Ishikawa (cell line): ENCODE results near the gene KIF26B.

ENCODE experiments used
- CEBPB ChIP-seq: IDR thresholded peaks from 2 replicates; pipeline ENCODE4 v1.6.1; 2012
- CREB1 ChIP-seq: IDR thresholded peaks from 2 replicates; pipeline ENCODE4 v1.6.1; 2012; ENCODE audit warnings: low read depth
- EGR1 ChIP-seq: IDR thresholded peaks from 2 replicates; pipeline ENCODE4 v1.6.1; 2012
- EP300 ChIP-seq: IDR thresholded peaks from 2 replicates; pipeline ENCODE4 v1.6.1; 2012; ENCODE audit warnings: borderline replicate concordance
- FOXM1 ChIP-seq: IDR thresholded peaks from 2 replicates; pipeline ENCODE4 v1.6.1; 2012; ENCODE audit warnings: low read depth, borderline replicate concordance
- NFIC ChIP-seq: IDR thresholded peaks from 2 replicates; pipeline ENCODE4 v1.6.1; 2012
- RAD21 ChIP-seq: IDR thresholded peaks from 2 replicates; pipeline ENCODE4 v1.6.1; 2012; ENCODE audit warnings: low read depth
- TAF1 ChIP-seq: IDR thresholded peaks from 2 replicates; pipeline ENCODE4 v1.6.1; 2012; ENCODE audit warnings: low read depth, mild to moderate bottlenecking
- TCF12 ChIP-seq: IDR thresholded peaks from 2 replicates; pipeline ENCODE4 v1.6.1; 2012; ENCODE audit warnings: low read depth
- TEAD4 ChIP-seq: IDR thresholded peaks from 2 replicates; pipeline ENCODE4 v1.6.1; 2012
- YY1 ChIP-seq: IDR thresholded peaks from 2 replicates; pipeline ENCODE4 v1.6.1; 2012; ENCODE audit warnings: low read depth
- ZBTB7A ChIP-seq: IDR thresholded peaks from 2 replicates; pipeline ENCODE4 v1.6.1; 2012; ENCODE audit warnings: low read depth
- TF ChIP-seq, protein P1 (sequence below): IDR thresholded peaks from 2 replicates; pipeline ENCODE4 v1.6.1; 2012
- TF ChIP-seq, protein P2 (sequence below): IDR thresholded peaks from 2 replicates; pipeline ENCODE4 v1.6.1; 2012
- TF ChIP-seq, protein P3 (sequence below): IDR thresholded peaks from 2 replicates; pipeline ENCODE4 v1.6.1; 2012; ENCODE audit warnings: low read depth, mild to moderate bottlenecking

Gene KIF26B

DNA sequence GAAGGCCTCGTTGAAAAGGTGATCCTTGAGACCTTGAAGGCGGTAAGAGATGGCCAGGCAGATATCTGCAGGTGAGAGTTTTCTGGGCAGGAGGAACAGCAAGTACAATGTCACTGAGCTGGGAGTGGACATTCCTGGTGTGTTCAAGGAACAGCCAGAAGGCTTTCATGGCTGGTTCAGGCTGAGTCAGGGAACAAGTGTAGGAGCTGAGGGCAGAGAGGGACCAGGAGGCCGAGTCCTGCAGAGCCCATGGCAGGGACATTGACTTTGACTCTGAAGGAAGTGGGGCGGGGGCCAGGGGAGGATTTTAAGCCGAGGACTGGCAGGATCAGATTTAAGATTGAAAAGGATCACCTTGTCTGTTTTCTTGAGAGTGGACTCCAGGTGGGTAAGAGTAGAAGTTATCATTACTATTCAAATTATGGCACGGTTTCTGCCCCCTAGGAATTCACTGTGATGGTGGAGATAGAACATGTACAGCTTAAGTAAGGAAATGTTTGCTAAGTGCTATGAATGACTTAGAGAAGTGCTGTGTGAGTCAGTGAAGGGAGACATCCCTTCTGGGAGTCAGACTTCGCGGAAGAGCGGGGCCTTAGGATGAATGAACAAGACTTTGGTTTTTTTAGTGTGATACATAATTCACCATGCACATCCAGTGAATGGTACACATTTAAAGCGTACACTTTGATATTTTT lies 202.3 kb downstream of the KIF26B start:
- TF ChIP-seq EP300, result peak; percentile 61; the same call in 1 of the 2 replicates
- TF ChIP-seq TEAD4, result peak; percentile 62
- no peak; the same call in 1 of the 2 replicates for TF ChIP-seq TCF12

DNA sequence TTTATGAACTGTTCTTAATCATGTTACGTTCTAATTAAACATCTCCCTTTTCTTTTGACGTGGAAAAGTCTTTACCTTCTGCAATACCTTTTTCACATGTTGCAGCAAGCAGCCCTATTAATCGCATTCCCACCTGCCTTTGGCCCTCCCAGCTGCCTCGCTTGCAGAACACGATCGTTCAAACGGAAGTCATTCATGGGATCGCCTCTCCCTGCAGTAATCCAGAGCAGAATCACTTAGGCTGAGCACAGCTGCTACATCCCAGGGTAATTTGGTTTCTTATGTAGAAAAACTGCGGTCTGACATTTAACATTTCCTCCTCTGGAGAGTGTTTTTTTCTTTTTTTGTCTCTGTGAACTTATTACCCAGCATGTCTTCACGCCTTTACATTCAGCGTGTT lies 206.3 kb downstream of the KIF26B start:
- TF ChIP-seq YY1 (no peak), ZBTB7A (no peak), EP300 (no peak), NFIC (no peak), EGR1 (no peak), TEAD4 (no peak), RAD21 (no peak), CEBPB (no peak), FOXM1 (no peak), CREB1 (no peak), TCF12 (no peak), TAF1 (no peak)
- TF ChIP-seq, protein P1, sequence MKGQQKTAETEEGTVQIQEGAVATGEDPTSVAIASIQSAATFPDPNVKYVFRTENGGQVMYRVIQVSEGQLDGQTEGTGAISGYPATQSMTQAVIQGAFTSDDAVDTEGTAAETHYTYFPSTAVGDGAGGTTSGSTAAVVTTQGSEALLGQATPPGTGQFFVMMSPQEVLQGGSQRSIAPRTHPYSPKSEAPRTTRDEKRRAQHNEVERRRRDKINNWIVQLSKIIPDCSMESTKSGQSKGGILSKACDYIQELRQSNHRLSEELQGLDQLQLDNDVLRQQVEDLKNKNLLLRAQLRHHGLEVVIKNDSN, result no peak
- TF ChIP-seq, protein P2, sequence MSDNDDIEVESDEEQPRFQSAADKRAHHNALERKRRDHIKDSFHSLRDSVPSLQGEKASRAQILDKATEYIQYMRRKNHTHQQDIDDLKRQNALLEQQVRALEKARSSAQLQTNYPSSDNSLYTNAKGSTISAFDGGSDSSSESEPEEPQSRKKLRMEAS, result no peak
- TF ChIP-seq, protein P3, sequence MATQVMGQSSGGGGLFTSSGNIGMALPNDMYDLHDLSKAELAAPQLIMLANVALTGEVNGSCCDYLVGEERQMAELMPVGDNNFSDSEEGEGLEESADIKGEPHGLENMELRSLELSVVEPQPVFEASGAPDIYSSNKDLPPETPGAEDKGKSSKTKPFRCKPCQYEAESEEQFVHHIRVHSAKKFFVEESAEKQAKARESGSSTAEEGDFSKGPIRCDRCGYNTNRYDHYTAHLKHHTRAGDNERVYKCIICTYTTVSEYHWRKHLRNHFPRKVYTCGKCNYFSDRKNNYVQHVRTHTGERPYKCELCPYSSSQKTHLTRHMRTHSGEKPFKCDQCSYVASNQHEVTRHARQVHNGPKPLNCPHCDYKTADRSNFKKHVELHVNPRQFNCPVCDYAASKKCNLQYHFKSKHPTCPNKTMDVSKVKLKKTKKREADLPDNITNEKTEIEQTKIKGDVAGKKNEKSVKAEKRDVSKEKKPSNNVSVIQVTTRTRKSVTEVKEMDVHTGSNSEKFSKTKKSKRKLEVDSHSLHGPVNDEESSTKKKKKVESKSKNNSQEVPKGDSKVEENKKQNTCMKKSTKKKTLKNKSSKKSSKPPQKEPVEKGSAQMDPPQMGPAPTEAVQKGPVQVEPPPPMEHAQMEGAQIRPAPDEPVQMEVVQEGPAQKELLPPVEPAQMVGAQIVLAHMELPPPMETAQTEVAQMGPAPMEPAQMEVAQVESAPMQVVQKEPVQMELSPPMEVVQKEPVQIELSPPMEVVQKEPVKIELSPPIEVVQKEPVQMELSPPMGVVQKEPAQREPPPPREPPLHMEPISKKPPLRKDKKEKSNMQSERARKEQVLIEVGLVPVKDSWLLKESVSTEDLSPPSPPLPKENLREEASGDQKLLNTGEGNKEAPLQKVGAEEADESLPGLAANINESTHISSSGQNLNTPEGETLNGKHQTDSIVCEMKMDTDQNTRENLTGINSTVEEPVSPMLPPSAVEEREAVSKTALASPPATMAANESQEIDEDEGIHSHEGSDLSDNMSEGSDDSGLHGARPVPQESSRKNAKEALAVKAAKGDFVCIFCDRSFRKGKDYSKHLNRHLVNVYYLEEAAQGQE, result no peak

DNA sequence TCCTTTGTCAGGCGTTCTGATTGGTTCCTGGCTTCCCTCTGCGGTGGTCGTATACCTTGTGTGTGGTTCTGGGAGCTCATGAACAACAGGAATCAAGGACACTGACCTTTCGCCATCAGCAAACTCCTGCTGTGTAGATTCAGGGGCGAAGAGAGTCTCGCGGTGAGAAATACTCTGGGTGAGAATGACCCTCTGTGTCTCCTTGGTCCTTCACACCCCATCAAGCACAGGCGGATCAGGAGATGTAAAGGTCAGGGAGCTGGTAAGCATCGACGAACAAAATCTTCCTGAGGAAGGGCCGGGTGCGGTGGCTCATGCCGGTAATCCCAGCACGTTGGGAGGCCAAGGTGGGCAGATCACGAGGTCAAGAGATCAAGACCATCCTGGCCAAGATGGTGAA lies 207.2 kb downstream of the KIF26B start:
- TF ChIP-seq, protein P2, result no peak
- no peak for TF ChIP-seq FOXM1

DNA sequence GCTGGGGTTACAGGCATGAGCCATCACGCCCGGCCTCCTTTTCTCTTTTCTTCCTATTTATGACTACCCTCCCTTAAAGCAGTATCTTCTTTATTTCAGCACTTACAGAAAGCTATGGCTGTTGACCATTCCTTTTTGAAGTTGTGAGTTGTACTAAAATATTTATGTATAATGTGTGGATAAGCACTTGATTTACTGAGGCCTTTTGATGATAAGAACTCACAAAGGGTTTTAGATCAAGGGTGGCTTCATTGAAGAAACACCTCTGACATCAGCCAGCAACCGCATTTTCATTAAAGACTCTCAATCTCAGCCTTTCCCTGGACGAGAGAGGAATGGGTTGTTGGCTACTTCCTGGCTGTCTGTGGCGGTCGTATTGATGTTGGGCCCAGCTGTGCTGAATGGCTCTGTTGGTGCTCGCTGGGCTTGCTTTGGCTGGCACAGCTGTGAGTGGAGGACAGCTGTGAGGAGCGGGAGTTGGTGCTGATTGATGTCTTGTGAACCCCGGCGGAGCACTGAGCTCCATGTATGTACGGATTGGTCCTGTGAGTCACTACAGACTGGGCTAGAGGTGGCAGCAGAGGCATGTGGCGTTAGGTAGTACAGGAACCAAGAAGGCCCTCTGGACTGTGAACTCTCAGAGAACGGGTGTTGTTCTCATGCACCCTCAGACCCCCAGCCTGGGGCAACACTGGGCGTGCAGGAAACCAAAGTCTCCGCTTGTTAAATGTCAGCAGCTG lies 208.8 kb downstream of the KIF26B start:
- TF ChIP-seq EGR1 (no peak), TAF1 (no peak), RAD21 (no peak), ZBTB7A (no peak), EP300 (no peak), YY1 (no peak), TEAD4 (no peak), NFIC (no peak), CREB1 (no peak)
- TF ChIP-seq, protein P3, result no peak
- TF ChIP-seq, protein P2, result no peak
- TF ChIP-seq, protein P1, result no peak

DNA sequence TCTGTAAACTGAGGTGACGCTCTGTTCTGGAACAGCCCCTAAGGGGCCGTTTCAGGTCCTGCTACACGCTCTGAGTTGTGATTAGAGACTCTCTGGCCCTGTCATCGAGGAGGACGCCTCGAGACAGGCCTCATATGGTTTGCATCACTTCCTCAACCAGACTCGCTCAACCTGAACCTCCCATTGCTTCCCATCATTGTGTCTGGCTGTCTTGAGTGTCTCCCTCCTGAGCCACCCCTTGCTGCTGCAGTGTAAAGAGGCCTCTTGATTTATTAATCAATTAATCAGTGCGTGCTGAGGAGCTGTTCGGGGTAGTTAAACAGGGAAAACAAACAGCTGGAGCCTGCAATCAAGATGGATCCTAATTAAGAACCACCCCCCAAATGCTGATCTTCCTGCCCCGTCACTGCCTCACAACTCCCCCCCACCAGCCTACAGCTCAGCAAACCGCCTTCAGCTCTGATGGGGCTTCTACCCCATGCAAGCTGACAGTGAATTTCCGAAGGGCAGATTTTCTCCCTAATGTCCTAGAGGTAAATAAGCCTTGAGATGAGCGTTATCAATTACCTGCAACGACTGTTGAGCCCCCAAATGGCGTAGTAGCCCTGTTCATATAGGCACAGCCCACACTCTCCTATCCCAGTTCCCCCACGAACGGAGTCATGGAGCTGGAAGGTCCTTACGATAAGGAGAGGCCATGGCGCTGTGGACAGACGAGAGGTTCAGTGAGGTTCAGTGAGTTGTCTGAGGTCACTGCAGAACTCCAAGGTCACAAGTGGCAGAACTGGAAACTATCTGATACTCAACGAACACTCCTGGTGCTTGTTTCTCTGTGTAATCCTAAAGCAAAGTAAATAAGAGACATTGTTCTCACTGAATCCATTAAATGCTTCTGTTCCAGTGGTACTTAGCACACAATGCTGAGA lies 210.6 kb downstream of the KIF26B start:
- TF ChIP-seq EGR1 (no peak), YY1 (no peak), TAF1 (no peak), ZBTB7A (no peak), EP300 (no peak), CREB1 (no peak), TEAD4 (no peak)
